ENCODE data around the gene NPAS3. TPM values are rescaled to one million over a fixed set of nuclear protein-coding genes. Genes with fewer than 3 reads are reported as not detected.

NPAS3 gene
- total and polyA plus RNA-seq, 2 of the 8 experiments (the other 6 are each of a cell fraction or from before 2014, with no cell fraction given): 0.11 to 0.60 TPM

DNA sequence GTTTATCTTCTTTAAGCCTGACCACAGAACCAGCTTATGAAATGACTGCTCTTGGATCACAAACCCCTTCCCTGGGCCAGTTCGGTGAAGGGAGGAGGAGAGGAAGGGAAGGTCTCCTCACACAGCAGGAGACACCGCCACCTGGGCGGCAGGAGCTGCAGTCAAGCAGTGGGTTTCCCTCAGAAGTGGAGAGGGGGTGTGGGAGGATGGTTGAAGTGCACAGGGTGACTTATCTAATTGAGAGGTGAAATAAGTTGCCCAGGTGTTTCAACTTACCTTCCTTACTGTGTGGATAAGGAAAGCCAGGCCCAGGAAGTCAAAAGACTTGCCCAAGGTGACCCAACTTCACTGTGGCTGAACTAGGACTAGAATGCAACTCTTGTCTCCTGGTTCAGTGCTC lies 905.4 kb downstream of the NPAS3 start:
- H4K20me1 ChIP-seq (replicated peaks in 1 of 2; ENCODE audit: control insufficient read depth in 1 of 2, insufficient read depth in 2 of 2, low read length in 2 of 2): no peaks in the 10 kb centered on the region
- FAIRE-seq (no peak), DNase-seq (ENCODE audit: low read depth in 1 of 2, low spot score in 2 of 2) (no peak)
- no peak overlapping the region for H3K4ac ChIP-seq (replicated peaks; ENCODE audit: insufficient read length, low read depth, low read length)
- peaks cover 0 to 5% (median 2%) of the 10 kb centered on the region in 4 experiments; a peak in 4 of 7 replicates for H3K4me1 ChIP-seq (replicated peaks in 1 of 4; ENCODE audit: control insufficient read depth in 3 of 4, insufficient read depth in 4 of 4, low read length in 3 of 4)
- 0 out of 2 replicates have a peak overlapping the region, but pooled peaks have one; percentile 33 for H2BK15ac ChIP-seq (ENCODE audit: low read length)
- H3K56ac ChIP-seq (replicated peaks; ENCODE audit: insufficient read length, low read depth, low read length): no peak overlapping the region
- H3K79me2 ChIP-seq (ENCODE audit: control insufficient read depth in 1 of 2, insufficient read depth in 2 of 2, low read length in 2 of 2): no peaks in the 10 kb centered on the region
- H3K23me2 ChIP-seq (ENCODE audit: low read depth, low read length): no peaks in the 10 kb centered on the region; the same call in 1 of the 2 replicates
- H3K23ac ChIP-seq (ENCODE audit: insufficient read length): no peak overlapping the region
- H3K4me3 ChIP-seq (ENCODE audit: extremely low read depth in 1 of 4, insufficient read depth in 2 of 4, low read depth in 3 of 4, low read length in 4 of 4): no peak overlapping the region
- no peak overlapping the region for H3K18ac ChIP-seq (ENCODE audit: extremely low read depth, low read length)
- H2BK12ac ChIP-seq (ENCODE audit: low read depth, low read length): no peak overlapping the region
- no peak overlapping the region for H3K27ac ChIP-seq (ENCODE audit: low read depth, low read length)
- no peaks in the 10 kb centered on the region for H3K36me3 ChIP-seq (ENCODE audit: control insufficient read depth in 2 of 4, insufficient read depth in 4 of 4, low read length in 3 of 4)
- TF ChIP-seq, protein P1, sequence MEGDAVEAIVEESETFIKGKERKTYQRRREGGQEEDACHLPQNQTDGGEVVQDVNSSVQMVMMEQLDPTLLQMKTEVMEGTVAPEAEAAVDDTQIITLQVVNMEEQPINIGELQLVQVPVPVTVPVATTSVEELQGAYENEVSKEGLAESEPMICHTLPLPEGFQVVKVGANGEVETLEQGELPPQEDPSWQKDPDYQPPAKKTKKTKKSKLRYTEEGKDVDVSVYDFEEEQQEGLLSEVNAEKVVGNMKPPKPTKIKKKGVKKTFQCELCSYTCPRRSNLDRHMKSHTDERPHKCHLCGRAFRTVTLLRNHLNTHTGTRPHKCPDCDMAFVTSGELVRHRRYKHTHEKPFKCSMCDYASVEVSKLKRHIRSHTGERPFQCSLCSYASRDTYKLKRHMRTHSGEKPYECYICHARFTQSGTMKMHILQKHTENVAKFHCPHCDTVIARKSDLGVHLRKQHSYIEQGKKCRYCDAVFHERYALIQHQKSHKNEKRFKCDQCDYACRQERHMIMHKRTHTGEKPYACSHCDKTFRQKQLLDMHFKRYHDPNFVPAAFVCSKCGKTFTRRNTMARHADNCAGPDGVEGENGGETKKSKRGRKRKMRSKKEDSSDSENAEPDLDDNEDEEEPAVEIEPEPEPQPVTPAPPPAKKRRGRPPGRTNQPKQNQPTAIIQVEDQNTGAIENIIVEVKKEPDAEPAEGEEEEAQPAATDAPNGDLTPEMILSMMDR (IDR thresholded peaks at IDR 0.05; ENCODE audit: control extremely low read depth in 1 of 3, insufficient read depth in 1 of 3, low read depth in 1 of 3, low read length in 3 of 3): no peak
- TF ChIP-seq FOSL1 (IDR thresholded peaks at IDR 0.05; ENCODE audit: insufficient read depth, low read depth, low read length): no peak
- no peak for TF ChIP-seq GABPA (IDR thresholded peaks at IDR 0.05; ENCODE audit: borderline replicate concordance, insufficient read depth, low read length)
- no peak for TF ChIP-seq SP1 (IDR thresholded peaks at IDR 0.05; ENCODE audit: low read depth, low read length)
- no peak for TF ChIP-seq BRCA1 (IDR thresholded peaks at IDR 0.05; ENCODE audit: low read depth, low read length)
- TF ChIP-seq TBP (IDR thresholded peaks at IDR 0.05; ENCODE audit: low read depth, low read length): no peak
- TF ChIP-seq EGR1 (IDR thresholded peaks at IDR 0.05; ENCODE audit: borderline replicate concordance, low read depth, low read length): no peak
- H3K14ac ChIP-seq (ENCODE audit: insufficient read length): no peak overlapping the region
- ChIA-PET POLR2A (ENCODE audit: partially characterized antibody) (no interaction called here), CTCF (ENCODE audit: partially characterized antibody) (interaction anchor here (0.7 to 6.8 kb wide), 9 partner anchors 15 to 479 kb away, joined by 3 to 88 read pairs (median 6); no protein-coding TSS in a partner anchor)
- no peak overlapping the region for H2AFZ ChIP-seq (ENCODE audit: low read length)
- H4K5ac ChIP-seq (ENCODE audit: insufficient read length, low read depth, low read length): no peak overlapping the region
- no peaks in the 10 kb centered on the region for H3K27me3 ChIP-seq (replicated peaks in 1 of 4; ENCODE audit: control insufficient read depth in 3 of 4, extremely low read depth in 1 of 4, insufficient read depth in 3 of 4, low read length in 3 of 4)
- no peaks in the 10 kb centered on the region for H3K9me3 ChIP-seq (ENCODE audit: insufficient read depth in 2 of 2, low read depth in 1 of 2, low read length in 1 of 2)
- no peak overlapping the region for H4K8ac ChIP-seq (ENCODE audit: extremely low read depth, insufficient read depth, low read length)
- WGBS, 2 experiments (ENCODE audit: extremely low coverage in 1 of 2, insufficient coverage in 1 of 2, insufficient read length in 1 of 2, insufficient replicate concordance in 2 of 2, low coverage in 1 of 2, low lambda C conversion rate in 2 of 2, missing lambda C conversion rate in 1 of 2): 93% methylated on average over 3 of the region's 3 CpGs; no CpG with 5 or more reads in 1 of the 2 experiments
- H3K79me1 ChIP-seq (ENCODE audit: low read depth, low read length): no peaks in the 10 kb centered on the region
- no peak overlapping the region for H3K9ac ChIP-seq (replicated peaks in 1 of 4; ENCODE audit: extremely low read depth in 1 of 4, low read depth in 3 of 4, low read length in 3 of 4)
- H2BK120ac ChIP-seq (replicated peaks; ENCODE audit: low read depth, low read length): no peak overlapping the region
- H3K4me2 ChIP-seq (ENCODE audit: insufficient read depth in 1 of 2, low read depth in 2 of 2, low read length in 2 of 2): no peak overlapping the region
- 0 out of 2 replicates have a peak overlapping the region, but pooled peaks have one; percentile 8 for H2BK20ac ChIP-seq (ENCODE audit: low read length)
- no peak overlapping the region for H4K91ac ChIP-seq (replicated peaks; ENCODE audit: insufficient read length, low read length)
- no peak overlapping the region; the same call in 1 of the 2 replicates for H2BK5ac ChIP-seq (ENCODE audit: low read depth, low read length)
- H2AK5ac ChIP-seq (ENCODE audit: low read depth, low read length): no peak overlapping the region

Measured in H1 (cell line).